H1 (cell line): ENCODE measurements around the gene SLC35F6. TPM values are rescaled to one million over a fixed set of nuclear protein-coding genes. Genes with fewer than 3 reads are reported as not detected.
A peak's percentile ranks its signal among the peaks of the same experiment; 100 is the strongest.

Experiments
- CTCF ChIA-PET: fragments of 300-600 bp; sonication (Branson Sonifier 250); formaldehyde crosslinking; loops from one replicate; lab custom pipeline; 2021; ENCODE audit not compliant: partially characterized antibody; lab: Charles Lee
- POLR2A ChIA-PET: fragments of 300-600 bp; sonication (Branson Sonifier 250); formaldehyde crosslinking; loops from one replicate; lab custom pipeline; 2021; ENCODE audit warnings: inconsistent platforms; ENCODE audit not compliant: partially characterized antibody; lab: Charles Lee
- DNase-seq, 2 experiments: peaks; one replicate each; pipeline versions ENCODE4 v3.0.0 to v3.0.0-alpha.2; 2010 to 2022; ENCODE audit warnings: low spot score in 2 of 2, low read depth in 1 of 2, mixed read lengths in 1 of 2
- FAIRE-seq: peaks from 2 replicates; lab custom pipeline; 2011; peaks lifted over from hg19 to GRCh38; lab: Jason Lieb, UNC
- H2AFZ ChIP-seq: 2 replicates; pipeline ENCODE4 v1.8.1; 2012; ENCODE audit warnings: low read length, inconsistent platforms
- H2AK5ac ChIP-seq: 2 replicates; pipeline ENCODE4 v1.6.1; 2013; ENCODE audit warnings: low read depth, low read length
- H2BK120ac ChIP-seq: replicated peaks from 2 replicates; pipeline ENCODE3; 2013; ENCODE audit warnings: low read depth, low read length, inconsistent platforms
- H2BK12ac ChIP-seq: 2 replicates; pipeline ENCODE4 v1.6.1; 2013; ENCODE audit warnings: low read depth, low read length
- H2BK15ac ChIP-seq: 2 replicates; pipeline ENCODE4 v1.6.1; 2013; ENCODE audit warnings: low read length
- H2BK20ac ChIP-seq: 2 replicates; pipeline ENCODE4 v1.6.1; 2013; ENCODE audit warnings: low read length
- H2BK5ac ChIP-seq: 2 replicates; pipeline ENCODE4 v1.6.1; 2013; ENCODE audit warnings: low read depth, low read length
- H3K14ac ChIP-seq: 2 replicates; pipeline ENCODE4 v1.6.1; 2013; ENCODE audit warnings: inconsistent platforms; ENCODE audit not compliant: insufficient read length
- H3K18ac ChIP-seq: 2 replicates; pipeline ENCODE4 v1.6.1; 2013; ENCODE audit warnings: low read length; ENCODE audit errors: extremely low read depth
- H3K23ac ChIP-seq: 2 replicates; pipeline ENCODE4 v1.6.1; 2013; ENCODE audit warnings: inconsistent platforms; ENCODE audit not compliant: insufficient read length
- H3K23me2 ChIP-seq: 2 replicates; pipeline ENCODE4 v1.6.1; 2013; ENCODE audit warnings: low read depth, low read length
- H3K27ac ChIP-seq: 2 replicates; pipeline ENCODE4 v1.6.1; 2011; ENCODE audit warnings: low read depth, low read length, inconsistent platforms
- H3K27me3 ChIP-seq, 4 experiments: replicated peaks in 1 of 4; 1 replicate in 1 of 4; 2 replicates in 3 of 4; pipeline versions ENCODE4 v1.6.1 to v1.8.1; 2011 to 2013; ENCODE audit warnings: low read length in 3 of 4, mild to moderate bottlenecking in 3 of 4, inconsistent platforms in 2 of 4, mixed read lengths in 2 of 4, moderate library complexity in 1 of 4; ENCODE audit not compliant: control insufficient read depth in 3 of 4, insufficient read depth in 3 of 4; ENCODE audit errors: extremely low read depth in 1 of 4
- H3K36me3 ChIP-seq, 4 experiments: 2 replicates each; pipeline versions ENCODE4 v1.6.1 to v1.8.1; 2011 to 2013; ENCODE audit warnings: mild to moderate bottlenecking in 4 of 4, low read length in 3 of 4, moderate library complexity in 2 of 4, control low read depth in 1 of 4, inconsistent platforms in 1 of 4; ENCODE audit not compliant: insufficient read depth in 4 of 4, control insufficient read depth in 2 of 4
- H3K4ac ChIP-seq: replicated peaks from 2 replicates; pipeline ENCODE3; 2013; ENCODE audit warnings: low read length, low read depth, mixed read lengths, inconsistent platforms; ENCODE audit not compliant: insufficient read length
- H3K4me1 ChIP-seq, 4 experiments: replicated peaks in 1 of 4; 1 replicate in 1 of 4; 2 replicates in 3 of 4; pipeline versions ENCODE4 v1.6.1 to v1.8.1; 2011 to 2013; ENCODE audit warnings: low read length in 3 of 4, inconsistent platforms in 2 of 4, mixed read lengths in 1 of 4; ENCODE audit not compliant: insufficient read depth in 4 of 4, control insufficient read depth in 3 of 4
- H3K4me2 ChIP-seq, 2 experiments: 2 replicates each; pipeline versions ENCODE4 v1.6.1 to v1.8.1; 2011 to 2013; ENCODE audit warnings: low read depth in 2 of 2, low read length in 2 of 2, control low read depth in 1 of 2, inconsistent platforms in 1 of 2, mild to moderate bottlenecking in 1 of 2; ENCODE audit not compliant: insufficient read depth in 1 of 2
- H3K4me3 ChIP-seq, 4 experiments: fragments of 200-600, 300-600 bp in 1 of 4; sonication (generic), shearing (Covaris generic), sonication (Bioruptor Twin) in 1 of 4; 2 replicates each; pipeline versions ENCODE4 v1.5.1 to v1.8.1; 2011 to 2016; ENCODE audit warnings: low read length in 4 of 4, low read depth in 3 of 4, control low read depth in 2 of 4, inconsistent platforms in 2 of 4, mild to moderate bottlenecking in 2 of 4, mixed read lengths in 1 of 4, moderate library complexity in 1 of 4; ENCODE audit not compliant: insufficient read depth in 2 of 4; ENCODE audit errors: extremely low read depth in 1 of 4
- H3K56ac ChIP-seq: replicated peaks from 2 replicates; pipeline ENCODE3; 2013; ENCODE audit warnings: low read depth, mild to moderate bottlenecking, mixed read lengths, low read length, inconsistent platforms; ENCODE audit not compliant: insufficient read length
- H3K79me1 ChIP-seq: 2 replicates; pipeline ENCODE4 v1.6.1; 2013; ENCODE audit warnings: low read depth, low read length, control low read depth
- H3K79me2 ChIP-seq, 2 experiments: 2 replicates each; pipeline versions ENCODE4 v1.6.1 to v1.8.1; 2012 to 2013; ENCODE audit warnings: low read length in 2 of 2, mild to moderate bottlenecking in 2 of 2, inconsistent platforms in 1 of 2; ENCODE audit not compliant: insufficient read depth in 2 of 2, control insufficient read depth in 1 of 2
- H3K9ac ChIP-seq, 4 experiments: replicated peaks in 1 of 4; 1 replicate in 1 of 4; 2 replicates in 3 of 4; pipeline versions ENCODE4 v1.6.1 to v1.8.1; 2011 to 2013; ENCODE audit warnings: low read depth in 3 of 4, low read length in 3 of 4, control low read depth in 2 of 4, mild to moderate bottlenecking in 2 of 4, moderate library complexity in 2 of 4, inconsistent platforms in 1 of 4; ENCODE audit errors: extremely low read depth in 1 of 4
- H3K9me3 ChIP-seq, 2 experiments: 2 replicates each; pipeline versions ENCODE4 v1.6.1 to v1.8.1; 2012 to 2013; ENCODE audit warnings: mild to moderate bottlenecking in 2 of 2, moderate library complexity in 2 of 2, control low read depth in 1 of 2, inconsistent platforms in 1 of 2, low read depth in 1 of 2, low read length in 1 of 2, mixed read lengths in 1 of 2; ENCODE audit not compliant: insufficient read depth in 2 of 2
- H4K20me1 ChIP-seq, 2 experiments: replicated peaks in 1 of 2; 2 replicates each; pipeline versions ENCODE3 to v1.8.1; 2011 to 2013; ENCODE audit warnings: inconsistent platforms in 2 of 2, low read length in 2 of 2, mild to moderate bottlenecking in 1 of 2; ENCODE audit not compliant: insufficient read depth in 2 of 2, control insufficient read depth in 1 of 2
- H4K5ac ChIP-seq: 2 replicates; pipeline ENCODE4 v1.6.1; 2013; ENCODE audit warnings: low read length, low read depth, mixed read lengths, inconsistent platforms; ENCODE audit not compliant: insufficient read length
- H4K8ac ChIP-seq: 2 replicates; pipeline ENCODE4 v1.8.0; 2013; ENCODE audit warnings: mild to moderate bottlenecking, moderate library complexity, low read length, inconsistent platforms; ENCODE audit not compliant: insufficient read depth; ENCODE audit errors: extremely low read depth
- H4K91ac ChIP-seq: replicated peaks from 2 replicates; pipeline ENCODE3; 2013; ENCODE audit warnings: low read length, mixed read lengths, inconsistent platforms; ENCODE audit not compliant: insufficient read length
- EP300 ChIP-seq, 2 experiments: IDR thresholded peaks; 1 replicate in 1 of 2; 2 replicates in 1 of 2; pipeline ENCODE4 v1.6.1; 2011 to 2012; ENCODE audit warnings: low read depth in 2 of 2, low read length in 2 of 2, mild to moderate bottlenecking in 2 of 2, borderline replicate concordance in 1 of 2, inconsistent platforms in 1 of 2, moderate library complexity in 1 of 2
- JUN ChIP-seq: IDR thresholded peaks from 2 replicates; pipeline ENCODE4 v1.6.1; 2011; ENCODE audit warnings: low read depth, mild to moderate bottlenecking, improper control_type of control experiment, low read length
- JUND ChIP-seq: IDR thresholded peaks from 2 replicates; pipeline ENCODE4 v1.6.1; 2011; ENCODE audit warnings: mild to moderate bottlenecking, improper control_type of control experiment, low read length
- POU5F1 ChIP-seq: IDR thresholded peaks from 2 replicates; pipeline ENCODE4 v1.6.1; 2011; ENCODE audit warnings: low read depth, mild to moderate bottlenecking, low read length, moderate library complexity
- RBBP5 ChIP-seq: IDR thresholded peaks from 2 replicates; pipeline ENCODE4 v1.7.1; 2012; ENCODE audit warnings: low read depth, mild to moderate bottlenecking, inconsistent platforms, low read length, moderate library complexity, borderline replicate concordance
- RFX5 ChIP-seq: IDR thresholded peaks from 2 replicates; pipeline ENCODE4 v1.6.1; 2011; ENCODE audit warnings: low read depth, low read length, improper control_type of control experiment, borderline replicate concordance
- SIRT6 ChIP-seq: IDR thresholded peaks from one replicate; pipeline ENCODE4 v1.7.1; 2012; ENCODE audit warnings: low read length, inconsistent platforms
- TAF1 ChIP-seq: IDR thresholded peaks from 2 replicates; pipeline ENCODE4 v1.6.1; 2011; ENCODE audit warnings: mild to moderate bottlenecking, low read depth, low read length
- WGBS, 2 experiments: shearing (Covaris generic) in 1 of 2; methylation state at CpG; one replicate each; pipeline versions ENCODE4 v1.1.6 to v1.1.7; 2013 to 2015; ENCODE audit warnings: low lambda C conversion rate in 2 of 2, mixed read lengths in 2 of 2, inconsistent platforms in 1 of 2, low coverage in 1 of 2, missing lambda C conversion rate in 1 of 2; ENCODE audit not compliant: insufficient replicate concordance in 2 of 2, insufficient coverage in 1 of 2, insufficient read length in 1 of 2; ENCODE audit errors: extremely low coverage in 1 of 2, missing lambda C conversion rate in 1 of 2; 5-methylcytosine and 5-hydroxymethylcytosine counted together
- polyA plus RNA-seq, 7 experiments: library from polyadenylated mRNA; depleted of rRNA in 3 of 7; stranded (reverse) in 5 of 7; unstranded in 2 of 7; fragments of >200 nt in 5 of 7; fragments of 200-250 nt in 2 of 7; gene quantifications; 1 replicate in 5 of 7; 2 replicates in 1 of 7; 4 replicates in 1 of 7; pipeline versions ENCODE4 v1.2.1 to v1.2.3, GENCODE V29; 2011 to 2013; ENCODE audit warnings: missing spikeins in 2 of 7, mixed read lengths in 2 of 7
- total RNA-seq: library from RNA; stranded (reverse); fragmentation: NEBNext Ultra II Directional; extraction: Animal tissue kit (Norgen Biotek cat#: 25700); gene quantifications from 2 replicates; pipeline ENCODE4 v1.2.1, GENCODE V29; 2021
- TF ChIP-seq, protein P1 (sequence below): IDR thresholded peaks from 2 replicates; pipeline ENCODE4 v1.6.1; 2011; ENCODE audit warnings: low read length, improper control_type of control experiment

The SLC35F6 gene
- total and polyA plus RNA-seq, 2 of the 8 experiments (the other 6 are each of a cell fraction or from before 2014, with no cell fraction given) = 11.2 to 13.5 TPM

DNA sequence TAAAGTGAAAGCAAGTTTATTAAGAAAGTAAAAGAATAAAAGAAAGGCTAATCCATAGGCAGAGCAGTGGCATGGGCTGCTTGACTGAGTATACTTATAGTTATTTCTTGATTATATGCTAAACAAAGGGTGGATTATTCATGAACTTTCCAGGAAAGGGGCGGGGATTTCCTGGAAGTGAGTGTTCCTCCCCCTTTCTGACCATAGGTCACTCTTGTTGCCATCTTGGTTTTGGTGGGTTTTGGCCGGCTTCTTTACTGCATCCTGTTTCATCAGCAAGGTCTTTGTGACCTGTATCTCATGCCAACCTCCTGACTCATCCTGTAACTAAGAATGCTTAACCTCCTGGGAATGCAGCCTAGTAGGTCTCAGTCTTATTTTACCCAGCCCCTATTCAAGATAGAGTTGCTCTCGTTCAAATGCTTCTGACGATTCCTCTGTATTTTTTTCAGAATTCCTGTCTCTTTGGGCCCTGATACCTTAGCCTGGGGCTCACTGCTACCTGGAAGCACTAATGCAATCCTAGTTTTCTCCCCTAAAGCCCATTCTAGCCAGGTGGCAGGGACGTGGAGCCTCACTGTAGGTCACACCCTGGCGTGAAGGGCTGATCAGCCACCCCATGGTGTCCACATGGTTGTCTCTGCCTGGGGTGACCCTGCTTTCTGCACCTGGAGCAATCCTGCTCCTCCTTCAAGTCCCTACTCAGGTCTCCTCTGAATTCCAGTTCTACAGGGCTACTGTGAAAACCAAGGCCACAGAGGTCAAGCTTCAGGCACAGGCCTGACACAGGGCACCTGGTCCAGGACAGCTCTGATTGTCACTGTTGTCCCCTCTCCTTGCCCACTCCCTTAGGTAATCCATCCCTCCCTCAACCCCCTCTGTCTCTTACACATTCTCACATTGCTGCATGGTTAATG is 6.0 kb upstream of the SLC35F6 start:
- Histone ChIP-seq H2BK12ac (peak overlapping the region; percentile 100), H4K20me1 (no peaks in the 10 kb centered on the region), H4K91ac (peak overlapping the region; percentile 92), H3K9ac (no peak overlapping the region; a peak in 1 of 7 replicates), H3K27me3 (peaks cover 0 to 3% (median under 1%) of the 10 kb centered on the region in 4 experiments; a peak in 2 of 7 replicates), H3K56ac (no peak overlapping the region), H2BK20ac (peak overlapping the region; percentile 9; the same call in 1 of the 2 replicates), H3K79me1 (no peaks in the 10 kb centered on the region), H4K5ac (no peak overlapping the region), H2AK5ac (peak overlapping the region; percentile 95; the same call in 1 of the 2 replicates), H3K4me2 (peak overlapping the region; percentile 28 to 29; a peak in 2 of 4 replicates), H3K4me3 (0 out of 8 replicates have a peak overlapping the region, but pooled peaks of 1 of the 4 experiments have one; percentile 8), H4K8ac (peak overlapping the region; percentile 87; the same call in 1 of the 2 replicates), H3K14ac (no peak overlapping the region), H3K36me3 (no peaks in the 10 kb centered on the region), H3K18ac (peak overlapping the region; percentile 76), H3K4ac (peak overlapping the region; percentile 88), H3K27ac (peak overlapping the region; percentile 75), H3K23me2 (no peaks in the 10 kb centered on the region), H3K79me2 (no peaks in the 10 kb centered on the region), H2AFZ (no peak overlapping the region), H3K23ac (no peak overlapping the region), H3K4me1 (peaks cover 9 to 19% (median 11%) of the 10 kb centered on the region in 4 experiments), H2BK120ac (peak overlapping the region; percentile 36), H2BK15ac (peak overlapping the region; percentile 68; the same call in 1 of the 2 replicates), H3K9me3 (no peaks in the 10 kb centered on the region), H2BK5ac (peak overlapping the region; percentile 99)
- no peak for FAIRE-seq
- WGBS, 2 experiments = 67% methylated on average over 6 of the region's 6 CpGs; no CpG with 5 or more reads in 1 of the 2 experiments
- no peak for DNase-seq
- CTCF ChIA-PET = interaction anchor here (1.1 kb wide), 1 partner anchor 33 kb away, joined by 3 read pairs; no protein-coding TSS in a partner anchor
- POLR2A ChIA-PET = interaction anchor here (0.5 to 1.2 kb wide), 2 partner anchors 12 to 26 kb away, joined by 3 to 4 read pairs; no protein-coding TSS in a partner anchor
- TF ChIP-seq POU5F1 (no peak), EP300 (IDR thresholded peaks at IDR 0.05; ENCODE audit: borderline replicate concordance in 1 of 2, low read depth in 2 of 2, low read length in 2 of 2) (peak in 1 of 2 experiments; percentile 75; a peak in 1 of 3 replicates), JUN (peak; percentile 68; the same call in 1 of the 2 replicates), TAF1 (0 out of 2 replicates have a peak, but pooled peaks have one; percentile 32), RBBP5 (peak; percentile 48; the same call in 1 of the 2 replicates), SIRT6 (no peak), RFX5 (no peak), JUND (peak; percentile 88)
- TF ChIP-seq, protein P1, sequence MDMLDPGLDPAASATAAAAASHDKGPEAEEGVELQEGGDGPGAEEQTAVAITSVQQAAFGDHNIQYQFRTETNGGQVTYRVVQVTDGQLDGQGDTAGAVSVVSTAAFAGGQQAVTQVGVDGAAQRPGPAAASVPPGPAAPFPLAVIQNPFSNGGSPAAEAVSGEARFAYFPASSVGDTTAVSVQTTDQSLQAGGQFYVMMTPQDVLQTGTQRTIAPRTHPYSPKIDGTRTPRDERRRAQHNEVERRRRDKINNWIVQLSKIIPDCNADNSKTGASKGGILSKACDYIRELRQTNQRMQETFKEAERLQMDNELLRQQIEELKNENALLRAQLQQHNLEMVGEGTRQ = no peak
